Activated T-cell treated with anti-CD3 and anti-CD28 coated beads, Interleukin-2, amount 50 U/mL, for 48 hours (primary cell): ENCODE data around the gene LINGO4.
A peak's percentile ranks its signal among the peaks of the same experiment; 100 is the strongest.

Source experiments
- DNase-seq, 2 experiments: peaks; one replicate each; pipeline ENCODE4 v3.0.0-alpha.2; 2020

Gene LINGO4, protein sequence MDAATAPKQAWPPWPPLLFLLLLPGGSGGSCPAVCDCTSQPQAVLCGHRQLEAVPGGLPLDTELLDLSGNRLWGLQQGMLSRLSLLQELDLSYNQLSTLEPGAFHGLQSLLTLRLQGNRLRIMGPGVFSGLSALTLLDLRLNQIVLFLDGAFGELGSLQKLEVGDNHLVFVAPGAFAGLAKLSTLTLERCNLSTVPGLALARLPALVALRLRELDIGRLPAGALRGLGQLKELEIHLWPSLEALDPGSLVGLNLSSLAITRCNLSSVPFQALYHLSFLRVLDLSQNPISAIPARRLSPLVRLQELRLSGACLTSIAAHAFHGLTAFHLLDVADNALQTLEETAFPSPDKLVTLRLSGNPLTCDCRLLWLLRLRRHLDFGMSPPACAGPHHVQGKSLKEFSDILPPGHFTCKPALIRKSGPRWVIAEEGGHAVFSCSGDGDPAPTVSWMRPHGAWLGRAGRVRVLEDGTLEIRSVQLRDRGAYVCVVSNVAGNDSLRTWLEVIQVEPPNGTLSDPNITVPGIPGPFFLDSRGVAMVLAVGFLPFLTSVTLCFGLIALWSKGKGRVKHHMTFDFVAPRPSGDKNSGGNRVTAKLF

DNA sequence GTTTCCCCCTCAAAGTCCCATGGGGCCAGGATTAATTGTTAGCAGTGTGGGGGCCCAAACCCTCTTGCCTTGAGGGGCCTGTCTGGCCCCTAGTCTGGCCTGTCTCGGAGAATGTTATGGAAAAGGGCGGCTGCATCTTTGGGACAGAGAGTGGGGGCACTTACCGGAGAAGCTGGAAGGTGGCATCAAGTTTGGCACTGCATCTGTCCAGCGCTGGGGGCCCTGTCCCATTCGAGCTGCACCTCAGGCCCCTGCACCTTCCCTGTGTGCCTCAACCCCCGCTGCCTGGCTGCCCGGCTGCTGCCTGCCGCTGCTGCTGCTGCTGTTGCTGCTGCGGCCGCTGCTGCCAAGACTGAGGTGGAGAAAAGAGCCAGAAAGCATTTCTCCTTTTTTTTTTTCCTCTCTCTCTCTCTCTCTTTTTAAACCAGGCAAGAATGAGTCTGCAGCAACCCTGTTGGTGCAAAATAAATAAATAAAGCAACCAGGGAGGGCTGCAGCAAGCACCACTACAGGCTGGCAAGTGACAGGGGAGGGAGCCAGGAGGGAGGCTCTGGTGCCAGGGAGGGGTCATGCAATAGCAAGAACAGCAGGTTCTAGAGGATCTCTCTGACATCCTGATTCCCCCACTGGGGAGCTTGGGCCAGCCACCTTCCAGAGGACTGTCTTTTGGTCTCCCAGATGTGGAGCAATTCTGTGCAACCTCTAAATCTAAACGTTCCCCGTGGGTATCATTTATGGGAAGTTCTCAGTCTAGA, at the start of gene LINGO4:
LINGO4 (minus strand) TSS at position 354 of the 755 bp plus-strand sequence. CDS start 2,715 bp downstream, outside the sequence.
- no peak for DNase-seq

DNA sequence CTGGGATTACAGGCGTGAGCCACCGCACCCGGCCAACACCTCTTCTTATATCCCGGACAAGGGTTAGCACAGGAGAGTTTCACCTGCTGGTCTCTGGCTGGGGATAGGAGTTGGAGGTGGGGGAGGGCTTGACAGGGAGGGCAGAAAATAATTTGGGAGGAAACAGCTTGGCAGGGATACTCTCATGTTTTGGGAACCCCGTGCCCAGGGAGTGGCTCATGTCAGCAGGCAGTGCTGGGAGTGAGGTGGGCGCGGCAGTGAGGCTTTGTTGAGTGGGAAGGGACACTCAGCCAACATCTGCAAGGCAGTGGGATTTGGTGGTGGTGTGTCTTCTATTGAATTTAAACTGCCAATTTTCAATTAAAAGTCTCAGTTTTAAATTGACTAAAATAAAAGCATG, 49.4 kb upstream of the LINGO4 start:
- DNase-seq = no peak

DNA sequence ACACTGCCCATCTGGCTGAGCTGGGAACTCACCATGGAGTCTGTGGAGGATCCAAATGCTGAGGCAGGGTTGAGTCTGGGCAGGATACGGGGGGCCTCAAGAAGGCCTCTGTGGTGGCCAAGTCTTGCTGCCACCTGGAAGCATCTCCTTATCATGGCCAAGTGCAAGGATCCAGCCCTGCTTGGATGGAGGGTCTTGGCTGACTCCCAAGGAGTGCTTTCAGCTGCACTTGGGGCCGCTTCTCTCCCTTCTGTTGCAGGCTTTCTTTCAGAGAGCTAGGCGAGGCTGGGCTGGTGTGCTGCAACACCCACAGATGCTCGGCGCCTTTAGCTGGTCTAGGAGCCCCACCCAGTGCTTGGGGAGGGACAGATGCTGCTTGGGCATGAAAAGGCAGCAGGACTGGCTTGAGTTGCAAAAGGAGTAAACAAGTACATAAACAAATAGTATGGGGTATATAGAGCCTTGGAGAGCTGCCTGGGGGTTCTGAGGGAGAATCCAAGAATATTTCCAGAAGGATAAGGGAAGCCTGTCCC, 48.3 kb upstream of the LINGO4 start, which contains the start of gene THEM5:
THEM5 (minus strand) TSS at position 302 of the 533 bp plus-strand sequence; CDS start at position 155, 147 bp downstream.
- DNase-seq = no peak

DNA sequence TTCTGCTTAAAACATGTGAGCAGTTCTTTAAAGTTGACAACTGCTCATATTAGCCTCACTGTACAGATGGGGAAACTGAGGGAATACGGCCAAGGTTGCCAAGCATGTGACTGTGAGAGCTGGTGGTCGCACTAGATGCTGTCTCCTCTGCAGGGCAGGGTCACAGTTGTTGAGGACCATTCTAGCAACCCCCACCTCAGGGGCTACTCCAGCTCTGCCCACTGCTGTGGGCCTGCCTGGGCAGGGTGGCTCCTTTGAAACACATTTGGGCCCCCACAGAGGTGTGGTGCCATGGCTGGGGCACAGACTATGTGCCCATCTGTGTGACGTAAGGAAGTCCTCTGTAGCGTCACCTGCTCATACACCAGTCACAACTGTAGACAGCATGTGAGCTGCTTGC, 47.5 kb upstream of the LINGO4 start:
- no peak for DNase-seq

DNA sequence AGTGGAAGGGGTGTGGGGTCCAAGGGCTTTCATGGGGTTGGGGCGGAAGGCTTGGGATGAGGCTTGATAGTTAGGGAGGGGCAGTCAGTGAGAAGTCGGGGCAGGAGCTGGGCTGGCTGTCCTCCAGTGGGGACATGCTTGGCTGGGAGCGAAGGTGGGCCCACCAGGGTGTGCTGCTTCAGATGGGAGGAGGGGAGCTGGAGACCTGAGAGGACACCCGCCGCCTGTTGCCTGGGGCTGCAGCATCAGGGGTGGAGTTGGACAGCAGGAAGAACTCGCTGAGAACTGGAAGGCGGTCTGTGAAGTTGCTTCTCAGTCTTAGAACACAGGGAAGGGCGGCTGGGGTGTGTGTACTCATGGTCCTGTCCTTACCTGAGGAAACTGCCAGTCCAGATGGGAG, 46.7 kb upstream of the LINGO4 start:
- no peak for DNase-seq

DNA sequence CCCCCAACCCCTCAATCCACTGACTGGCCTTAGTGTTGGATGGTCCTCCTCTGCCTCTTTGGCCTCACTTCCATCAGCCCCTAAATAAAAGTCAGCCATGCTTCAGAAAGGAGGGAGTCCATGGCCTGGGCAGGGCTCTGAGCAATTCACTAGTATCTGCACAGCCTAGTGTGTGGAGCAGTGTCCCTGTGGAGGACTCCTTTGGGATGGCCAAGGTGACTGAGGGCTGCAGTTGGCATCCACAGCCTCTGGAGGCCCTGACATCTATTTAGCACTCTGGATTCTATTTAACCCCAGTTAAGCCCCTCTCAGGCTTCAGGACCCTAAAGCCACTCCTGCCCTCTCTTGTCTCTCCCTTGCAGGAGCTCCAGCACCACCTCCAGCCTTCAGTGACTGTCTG, 44.7 kb upstream of the LINGO4 start:
- no peak for DNase-seq

DNA sequence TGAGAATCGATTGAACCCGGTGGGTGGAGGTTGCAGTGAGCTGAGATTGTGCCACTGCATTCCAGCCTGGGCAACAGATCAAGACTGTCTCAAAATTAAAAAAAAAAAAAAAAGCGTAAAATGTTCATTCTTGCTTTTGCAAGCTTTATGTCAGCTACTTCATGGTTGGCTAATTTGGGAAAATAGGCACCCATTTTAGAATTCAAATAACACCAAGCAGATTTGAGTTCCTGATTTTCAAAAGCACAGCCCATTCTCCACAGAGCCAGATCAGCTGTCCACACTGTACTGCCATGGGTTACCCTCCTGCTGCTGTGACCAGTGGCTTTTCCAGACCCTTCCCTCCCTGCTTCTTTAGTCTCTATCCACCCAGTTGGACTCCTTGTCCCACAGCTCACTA, 43.9 kb upstream of the LINGO4 start:
- DNase-seq = no peak

DNA sequence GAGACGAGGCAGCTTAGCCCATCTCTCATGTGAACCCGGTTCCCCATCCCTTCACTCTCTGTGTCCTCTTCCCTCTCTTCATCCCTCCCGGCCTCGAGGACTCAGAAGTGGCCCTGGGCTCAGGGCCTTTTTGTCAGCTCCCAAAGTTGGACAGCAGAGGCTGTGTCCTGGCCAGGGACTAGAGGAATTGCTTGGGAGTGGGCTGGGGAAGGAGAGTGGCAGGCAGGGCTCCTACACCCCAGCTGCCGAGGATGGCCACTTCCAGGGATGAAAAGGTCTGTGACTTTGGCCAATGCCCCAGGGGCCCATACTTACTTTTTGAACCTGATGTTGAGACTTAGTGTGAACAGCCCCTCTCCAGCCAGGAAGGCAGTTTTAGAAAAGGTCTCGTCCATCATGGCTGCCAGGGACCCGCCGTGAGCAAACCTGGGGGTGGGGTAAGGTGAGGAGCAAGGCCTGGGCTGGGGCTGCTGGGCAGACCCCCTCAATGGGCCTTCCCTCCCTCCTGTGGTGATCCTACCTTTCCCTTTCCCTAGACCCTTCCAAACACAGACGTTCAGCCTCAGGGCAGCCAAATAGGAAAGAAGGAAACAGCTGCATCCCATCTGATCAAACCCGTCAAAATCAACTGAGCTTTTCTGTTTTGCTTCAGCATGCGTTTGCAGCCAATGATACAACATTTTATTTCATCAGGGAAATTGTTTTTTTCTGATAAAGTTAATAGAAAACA, 42.8 kb upstream of the LINGO4 start:
- no peak for DNase-seq

DNA sequence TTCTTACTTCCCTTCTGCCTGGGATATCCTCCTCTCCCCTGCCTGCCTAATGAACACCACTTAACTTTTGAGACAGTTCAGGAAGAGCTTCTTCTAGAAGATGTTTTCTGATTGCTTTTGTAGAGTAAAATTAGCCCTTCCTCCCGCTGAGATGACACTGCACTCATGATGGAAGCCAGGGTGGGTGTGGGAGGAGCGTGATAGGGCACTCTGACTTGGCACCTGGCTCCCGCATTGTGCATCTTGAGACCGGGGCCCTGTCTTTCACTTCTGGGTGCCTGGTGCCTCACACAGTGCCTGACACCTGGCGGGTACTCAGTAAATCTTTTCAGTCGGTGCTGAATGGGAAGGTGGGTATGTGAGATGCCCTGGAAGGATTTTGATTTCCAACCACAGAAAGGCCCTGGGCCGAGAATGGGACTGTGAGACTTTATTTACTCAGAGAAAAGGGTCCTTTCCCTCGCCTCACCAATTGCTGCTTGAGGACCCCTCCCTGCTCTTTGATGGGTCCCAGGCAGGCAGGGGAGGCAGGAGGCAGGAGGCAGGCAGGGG, 41.5 kb upstream of the LINGO4 start:
- DNase-seq = no peak

DNA sequence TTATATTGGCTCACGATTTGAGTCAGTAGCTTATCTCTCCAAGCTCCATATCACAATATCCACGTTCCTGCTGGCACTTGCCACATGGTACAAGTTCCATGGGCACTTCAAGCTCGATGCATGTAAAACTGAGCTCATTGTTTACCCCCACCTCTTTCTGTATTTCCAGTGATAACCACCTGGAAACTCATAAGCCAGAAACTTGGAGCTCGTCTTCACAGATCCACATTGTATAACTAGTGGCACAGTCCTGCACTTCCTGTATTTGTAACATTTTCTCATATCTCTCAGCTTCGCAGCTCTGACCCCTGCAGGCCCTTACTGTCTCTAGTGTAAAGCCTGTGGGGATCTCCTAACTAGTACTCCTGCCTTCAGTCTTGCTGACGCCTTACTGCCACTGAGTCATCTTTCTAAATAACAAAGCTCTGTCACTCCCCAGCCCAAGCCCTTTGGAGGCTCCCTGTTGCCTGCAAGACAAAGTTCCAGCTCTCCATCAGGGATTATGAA, 40.9 kb upstream of the LINGO4 start:
- DNase-seq = no peak

DNA sequence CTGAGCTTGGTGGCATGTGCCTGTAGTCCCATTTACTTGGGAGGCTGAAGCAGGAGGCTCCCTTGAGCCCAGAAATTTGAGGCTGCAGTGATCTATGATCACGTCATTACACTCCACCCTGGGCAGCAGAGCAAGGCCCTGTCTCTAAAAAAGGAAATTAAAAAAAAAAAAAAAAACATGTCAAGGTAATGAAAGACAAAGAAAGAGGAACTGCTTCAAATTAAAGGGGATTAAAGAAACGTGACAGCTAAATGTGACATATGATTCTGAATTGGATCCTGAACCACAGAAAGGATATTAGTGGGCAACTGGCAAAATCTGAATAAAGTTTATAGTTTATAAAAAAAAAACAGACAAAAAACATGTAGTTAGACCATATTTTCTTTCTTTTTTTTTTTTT, 38.2 kb upstream of the LINGO4 start:
- no peak for DNase-seq

DNA sequence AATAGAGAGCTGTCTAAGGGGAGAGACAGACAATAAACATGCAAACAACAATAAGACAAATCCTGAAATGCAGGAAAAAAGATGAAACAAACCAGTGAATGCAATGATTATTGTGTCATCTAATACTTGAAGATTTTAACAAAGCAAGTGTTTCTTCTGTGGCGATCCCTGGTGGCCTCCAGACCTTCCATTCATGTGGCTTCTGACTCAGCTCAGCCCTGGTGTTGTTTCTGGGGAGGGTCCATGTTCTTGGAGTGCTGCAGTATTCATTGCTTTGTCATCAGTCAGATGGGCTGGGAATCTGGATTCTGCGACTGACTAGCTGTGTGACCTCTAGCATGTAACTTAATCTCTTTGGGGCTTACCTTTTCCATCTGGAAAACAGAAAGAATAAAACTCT, 35.9 kb upstream of the LINGO4 start:
- no peak for DNase-seq

DNA sequence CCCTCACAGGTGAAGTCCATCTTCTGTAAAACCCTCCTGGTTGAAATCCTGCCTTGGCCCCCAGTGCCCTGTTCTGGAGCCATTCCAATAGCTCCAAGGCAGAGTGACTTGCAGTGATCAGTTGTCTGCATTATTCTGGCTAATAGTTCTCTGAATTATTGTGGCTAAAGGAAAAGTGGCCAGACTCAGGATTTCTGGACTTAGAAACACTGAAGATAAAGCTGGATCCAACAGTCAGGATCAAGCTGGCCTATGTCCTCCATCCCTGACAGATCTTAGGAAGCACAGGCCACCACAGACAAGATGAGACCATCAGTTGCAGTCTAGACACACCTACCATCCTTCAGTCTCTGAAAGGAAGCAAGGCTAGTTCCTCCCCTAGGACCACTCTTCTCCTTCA, 35.2 kb upstream of the LINGO4 start:
- no peak for DNase-seq

DNA sequence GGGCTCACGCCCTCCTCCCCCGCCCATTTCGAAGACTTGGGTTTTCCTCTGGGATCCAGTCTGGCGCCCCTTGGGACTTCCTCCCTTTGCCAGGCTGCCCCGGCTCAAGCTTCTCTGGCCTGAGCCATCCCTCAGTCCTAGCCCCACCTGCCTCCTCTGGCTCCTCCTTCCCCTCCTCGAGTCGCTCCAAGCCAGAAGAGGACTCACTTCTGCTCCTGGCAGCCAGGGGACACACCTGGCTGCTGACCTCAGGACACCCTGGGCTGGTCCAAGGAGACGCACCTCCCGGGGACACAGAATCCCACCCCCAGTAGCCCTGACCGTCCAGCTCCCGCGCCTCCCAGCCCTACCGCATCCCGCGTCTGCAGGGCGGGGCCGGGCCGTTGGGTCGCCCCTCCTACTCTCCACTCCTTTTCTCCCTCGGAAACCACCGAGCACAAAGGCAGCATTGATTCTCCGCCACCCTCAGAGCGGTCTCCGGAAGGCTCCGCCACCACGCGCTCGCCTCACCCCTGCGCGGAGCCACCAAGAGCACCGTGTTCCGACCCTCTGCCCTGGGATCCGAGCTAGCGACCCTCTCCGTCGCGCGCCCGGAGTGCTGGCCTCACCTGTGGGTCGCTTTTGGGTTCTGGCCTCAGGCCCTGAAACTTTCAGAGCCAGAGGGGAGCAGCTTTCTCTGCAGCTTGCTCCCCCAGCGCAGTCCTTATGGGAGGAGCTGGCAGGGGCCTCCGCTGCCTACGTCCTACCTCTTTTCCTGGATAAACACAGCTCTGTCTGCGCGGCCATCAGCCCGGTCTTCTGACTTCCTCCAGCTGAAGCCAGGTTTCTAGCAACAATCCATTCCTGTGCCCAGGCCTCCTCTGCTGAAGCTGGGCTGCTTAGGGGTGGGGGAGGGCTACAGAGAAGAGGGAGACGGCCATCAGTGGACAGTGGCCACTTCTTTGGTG, 34.5 kb upstream of the LINGO4 start, which contains the start of gene C2CD4D:
C2CD4D (minus strand) TSS at position 364 of the 947 bp plus-strand sequence. CDS start 831 bp downstream, outside the sequence.
- DNase-seq = peak; percentile 82 to 86

DNA sequence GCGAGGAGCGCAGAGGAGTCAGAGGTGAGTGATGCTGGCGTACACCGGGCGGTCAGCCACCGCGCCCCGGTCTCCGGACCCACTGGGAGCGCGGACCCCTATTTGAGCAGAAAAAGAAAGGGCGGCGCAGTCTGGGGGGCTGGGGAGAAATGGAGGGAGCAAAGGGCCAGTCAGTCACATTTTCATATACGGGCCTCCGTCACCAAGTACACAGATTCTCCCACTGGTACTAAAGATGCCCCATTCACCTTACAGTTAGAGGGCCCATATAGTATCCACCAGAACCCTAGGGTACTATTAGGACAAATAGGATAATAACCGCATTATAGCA, 33.8 kb upstream of the LINGO4 start:
- no peak for DNase-seq

DNA sequence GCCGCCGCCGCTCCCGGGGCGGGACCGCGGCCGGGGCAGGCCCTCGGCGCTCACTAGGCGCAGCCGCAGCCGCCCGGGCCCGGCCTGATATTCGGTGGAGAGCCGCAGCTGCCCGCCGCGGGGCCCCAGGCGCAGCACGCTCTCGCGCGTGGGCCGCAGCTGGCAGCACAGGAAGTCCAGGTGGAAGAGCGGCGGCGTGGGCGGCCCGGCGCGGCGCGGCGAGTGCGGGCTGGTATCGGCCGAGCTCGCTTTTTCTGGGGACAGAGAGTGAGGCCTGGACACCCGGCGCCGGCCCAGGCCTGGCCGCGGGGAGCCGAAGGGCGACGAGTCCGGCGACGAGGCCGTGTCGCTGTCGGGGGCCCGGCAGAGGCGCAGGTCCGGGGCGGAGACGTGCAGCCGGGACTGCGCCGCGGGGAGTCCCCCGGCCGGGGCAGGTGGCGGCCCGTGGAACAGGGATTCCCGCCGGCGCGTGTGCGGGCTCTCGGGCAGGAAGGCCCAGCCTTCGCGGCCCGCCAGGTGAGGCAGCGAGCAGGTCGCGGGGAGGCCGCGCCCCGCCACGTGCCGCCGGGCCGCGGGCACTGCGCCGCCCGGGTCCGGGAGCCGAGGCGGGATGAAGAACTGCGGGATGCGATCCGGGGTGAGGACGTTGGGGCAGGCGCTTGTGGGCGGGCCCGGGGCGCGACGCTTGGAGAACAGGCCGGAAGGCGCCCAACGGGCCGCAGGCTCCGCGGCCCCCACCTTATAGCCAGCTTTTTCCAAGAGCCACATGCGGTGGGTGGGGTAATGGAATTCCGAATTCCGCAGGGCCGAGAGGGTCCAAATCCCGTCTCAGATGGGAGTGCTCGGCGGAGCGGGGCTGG, 33.2 kb upstream of the LINGO4 start:
- peak in 1 of 2 experiments; percentile 70 for DNase-seq

DNA sequence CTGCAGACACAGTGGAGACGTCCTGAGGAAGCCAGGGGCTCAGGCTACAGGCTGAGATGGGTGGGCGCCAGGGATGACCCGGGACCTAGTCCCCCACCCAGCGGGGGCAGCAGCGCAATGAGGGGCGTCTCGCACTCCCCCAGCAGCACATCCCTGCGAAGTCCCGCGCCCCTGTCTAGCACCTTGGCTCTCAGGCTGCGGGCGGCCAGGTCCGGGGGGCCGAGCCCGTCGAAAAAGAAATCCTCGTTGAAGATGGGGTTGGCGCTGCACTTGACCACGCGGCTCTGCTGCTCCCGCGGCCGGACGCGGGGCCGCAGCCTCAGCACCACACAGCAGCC, 32.6 kb upstream of the LINGO4 start:
- peak in 1 of 2 experiments; percentile 52 for DNase-seq

DNA sequence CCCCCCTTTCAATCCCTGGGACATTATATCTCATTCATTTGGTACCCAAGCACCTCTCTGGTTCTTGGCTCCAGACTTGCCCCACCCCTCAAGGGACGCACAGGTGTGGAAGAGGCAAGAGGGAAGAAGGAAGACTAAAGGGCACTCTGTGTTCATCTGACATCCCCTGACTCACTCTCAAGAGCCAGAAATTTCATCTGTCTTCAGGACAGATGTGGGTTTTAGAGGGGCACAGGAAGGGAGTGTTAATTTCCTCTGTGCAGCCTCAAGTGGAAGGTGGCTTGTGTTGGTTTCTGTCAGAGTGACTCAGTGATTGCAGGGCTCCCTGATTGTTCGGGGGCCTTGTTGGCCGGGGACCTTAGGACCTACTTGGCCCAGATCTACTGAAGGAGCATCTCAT, 32.0 kb upstream of the LINGO4 start:
- peak in 1 of 2 experiments; percentile 61 for DNase-seq

DNA sequence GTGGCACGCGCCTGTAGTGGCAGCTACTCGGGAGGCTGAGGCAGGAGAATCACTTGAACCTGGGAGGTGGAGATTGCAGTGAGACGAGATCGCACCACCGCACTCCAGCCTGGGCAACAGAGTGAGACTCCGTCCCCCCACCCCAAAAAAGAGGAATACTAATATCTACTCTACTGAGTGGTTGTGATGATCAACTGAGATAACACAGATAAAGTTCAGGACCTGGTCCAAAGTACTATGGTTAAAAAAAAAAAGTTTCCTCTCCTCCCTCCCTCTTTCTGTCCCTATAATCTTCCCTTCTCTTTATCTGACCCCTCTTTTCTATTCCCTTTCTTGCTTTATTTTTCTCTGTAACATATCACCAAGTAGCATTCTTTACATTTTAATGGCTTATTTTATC, 30.4 kb upstream of the LINGO4 start:
- DNase-seq = no peak

DNA sequence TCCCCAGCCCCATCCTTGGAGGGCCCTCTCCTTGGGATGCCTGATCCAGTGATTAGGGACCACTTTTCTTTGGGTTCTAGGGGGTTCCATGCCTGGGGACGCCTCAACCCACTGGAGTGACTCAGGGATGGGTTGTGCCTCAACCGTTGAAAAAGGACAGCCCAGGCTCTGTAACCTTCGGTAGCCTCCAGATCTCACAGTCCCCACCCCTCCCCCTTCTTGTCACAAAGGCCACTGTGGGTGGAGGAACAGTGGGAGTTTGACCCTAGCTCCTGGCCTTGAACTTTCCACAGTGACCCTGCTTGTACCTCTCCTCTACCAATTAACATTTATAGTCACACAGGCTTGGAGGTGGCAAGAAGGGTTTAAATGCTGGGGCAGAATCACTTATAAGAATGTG, 29.0 kb upstream of the LINGO4 start:
- no peak for DNase-seq
